C1 segment of cervical spinal cord (tissue), 14 donors: Measurements from ENCODE around the gene NLRP1.

Experiments used
- DNase-seq, 14 donors: peaks; one replicate each; lab custom pipeline; 2025; lab: John Stamatoyannopoulos, UW

Gene NLRP1

DNA sequence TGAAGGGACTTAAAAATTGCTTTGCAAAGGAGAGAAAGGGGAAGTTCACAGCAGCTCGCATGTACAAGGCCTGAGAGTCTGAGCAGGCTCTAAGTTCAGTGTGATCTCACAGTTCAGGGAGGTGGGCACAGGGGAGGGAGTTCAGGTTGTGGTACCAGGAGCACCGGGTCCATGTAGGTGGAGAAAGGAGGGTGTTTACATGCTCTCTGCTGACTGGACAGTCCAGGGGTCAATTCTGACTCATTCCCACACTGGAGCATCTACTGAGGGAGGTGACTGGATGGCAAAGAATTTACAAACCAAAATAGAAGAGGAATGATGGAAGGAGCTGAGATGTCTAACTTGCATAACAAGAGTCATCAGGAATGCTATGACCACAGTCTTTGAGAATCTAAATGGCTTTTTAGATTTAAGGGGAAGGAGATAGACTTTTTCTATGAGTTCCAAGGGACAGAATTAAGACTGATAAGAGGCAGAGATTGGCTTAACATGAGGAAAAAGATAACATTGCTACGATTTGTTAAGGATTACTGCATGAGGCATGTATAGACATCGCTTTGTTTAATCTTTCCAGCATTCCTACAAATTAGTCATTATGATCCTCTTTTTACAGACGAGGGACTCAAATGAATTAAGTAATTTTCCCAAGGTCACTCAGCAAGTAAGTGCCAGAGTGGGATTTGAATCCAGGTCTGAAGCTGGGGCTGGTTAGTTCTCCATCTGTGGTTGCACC lies 68.1 kb downstream of the NLRP1 start:
- no peak for DNase-seq

DNA sequence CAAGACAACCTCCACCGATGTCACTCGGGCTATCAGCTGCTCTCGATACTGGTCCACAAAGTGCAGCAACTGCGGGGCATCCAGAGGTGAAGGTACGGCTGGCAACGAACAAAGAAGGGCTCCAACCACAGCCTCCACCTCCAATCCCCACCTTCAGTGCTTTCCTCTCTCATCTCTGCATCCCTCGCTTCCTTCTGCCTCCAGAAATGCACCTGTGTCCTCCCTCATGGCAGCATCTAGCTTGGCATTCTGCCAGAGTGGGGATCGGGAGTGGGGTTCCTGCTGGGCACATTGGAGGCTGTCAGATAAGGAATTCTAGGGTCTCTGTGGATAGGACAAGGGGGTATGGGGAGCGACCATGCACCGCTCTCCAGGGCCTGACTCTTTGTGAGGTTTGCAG lies 69.3 kb downstream of the NLRP1 start:
- no peak for DNase-seq

DNA sequence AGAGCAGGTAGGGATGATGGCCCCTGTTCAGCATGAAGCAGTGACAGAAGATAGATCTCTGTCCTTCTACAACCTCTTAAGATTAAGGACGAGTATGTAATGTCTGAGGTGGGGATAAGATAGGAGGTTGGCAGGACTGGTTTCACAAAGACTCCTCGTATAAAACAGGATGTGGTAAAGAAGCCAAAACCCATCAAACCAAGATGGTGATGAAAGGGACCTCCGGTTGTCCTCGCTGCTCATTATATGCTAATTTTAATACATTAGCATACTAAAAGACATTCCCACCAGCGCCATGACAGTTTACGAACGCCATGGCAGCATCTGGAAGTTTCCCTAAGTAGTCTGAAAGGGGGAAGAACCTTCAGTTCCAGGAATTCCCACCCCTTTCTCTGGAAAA lies 70.7 kb downstream of the NLRP1 start:
- DNase-seq = no peak

DNA sequence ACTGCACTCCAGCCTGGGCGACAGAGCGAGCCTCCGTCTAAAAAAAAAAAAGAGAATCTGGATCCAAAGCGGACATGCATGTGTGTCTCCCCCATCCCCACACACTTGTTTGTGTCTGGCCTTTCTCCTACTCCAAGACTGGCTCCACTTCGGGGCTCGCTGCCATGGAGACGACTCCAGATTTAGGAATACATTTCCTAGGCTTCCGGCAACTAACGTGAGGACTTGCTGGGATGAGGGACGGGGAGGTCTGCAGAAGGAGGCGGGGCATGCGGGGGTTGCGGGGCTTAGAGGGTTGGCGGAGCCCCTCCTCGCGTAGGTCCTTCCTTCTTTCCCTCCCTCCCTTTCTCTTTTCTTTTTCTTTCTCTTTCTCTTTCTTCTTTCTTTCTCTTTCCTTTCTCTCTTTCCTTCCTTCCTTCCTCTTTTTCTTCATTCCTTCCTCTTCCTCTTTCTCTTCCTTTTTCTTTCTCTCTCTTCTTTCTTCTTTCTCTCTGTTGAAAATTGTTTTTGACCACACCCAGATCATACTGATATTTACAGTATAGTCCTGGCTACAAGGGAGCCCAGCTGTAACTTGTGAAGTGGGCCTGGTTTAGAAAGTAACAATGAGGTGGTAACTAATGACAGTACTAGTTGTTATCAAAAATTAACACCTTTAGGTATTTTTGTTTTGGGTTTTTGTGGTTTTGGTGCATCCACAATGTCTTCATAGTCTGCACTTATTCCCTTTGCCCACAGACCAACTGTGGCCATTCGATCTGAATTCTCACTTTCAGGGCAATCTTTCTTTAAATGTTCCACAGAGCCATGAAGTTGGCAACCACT lies 72.7 kb downstream of the NLRP1 start:
- DNase-seq = peak in 2 of 14 donors; percentile 4 to 57

DNA sequence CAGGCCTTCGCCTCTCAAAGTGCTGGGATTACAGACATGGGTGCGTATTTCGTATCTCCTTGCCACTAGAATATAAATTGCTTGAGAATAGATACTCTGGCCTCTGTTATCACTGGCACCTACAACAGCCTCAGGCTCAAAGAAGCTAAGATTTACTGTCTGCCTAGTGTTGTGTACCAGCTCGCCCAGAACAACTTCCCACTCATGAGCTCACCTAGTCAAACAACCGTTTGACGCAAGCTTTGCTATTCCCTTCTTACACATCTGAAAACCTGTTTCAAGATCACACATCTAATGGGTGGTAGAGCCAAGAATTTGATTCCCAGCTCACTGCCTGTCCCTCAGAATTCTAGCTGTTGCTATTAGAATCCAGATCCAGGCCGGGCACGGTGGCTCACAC lies 73.5 kb downstream of the NLRP1 start:
- DNase-seq = no peak

DNA sequence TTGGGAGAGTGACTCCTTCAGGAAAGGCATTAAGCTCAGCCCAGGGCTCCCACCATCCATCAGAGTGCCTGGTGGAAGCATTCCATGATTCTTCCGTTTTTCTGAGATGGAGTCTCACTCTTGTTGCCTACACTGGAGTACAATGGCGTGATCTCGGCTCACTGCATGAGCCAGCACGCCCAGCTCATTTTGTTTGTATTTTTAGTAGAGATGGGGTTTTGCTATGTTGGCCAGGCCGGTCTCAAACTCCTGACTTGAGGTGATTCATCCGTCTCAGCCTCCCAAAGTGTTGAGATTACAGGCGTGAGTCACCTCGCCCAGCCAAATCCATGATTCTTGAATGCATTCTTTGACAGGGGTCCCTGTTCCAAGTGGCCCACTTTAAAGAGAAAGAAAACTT lies 74.8 kb downstream of the NLRP1 start:
- DNase-seq = no peak

DNA sequence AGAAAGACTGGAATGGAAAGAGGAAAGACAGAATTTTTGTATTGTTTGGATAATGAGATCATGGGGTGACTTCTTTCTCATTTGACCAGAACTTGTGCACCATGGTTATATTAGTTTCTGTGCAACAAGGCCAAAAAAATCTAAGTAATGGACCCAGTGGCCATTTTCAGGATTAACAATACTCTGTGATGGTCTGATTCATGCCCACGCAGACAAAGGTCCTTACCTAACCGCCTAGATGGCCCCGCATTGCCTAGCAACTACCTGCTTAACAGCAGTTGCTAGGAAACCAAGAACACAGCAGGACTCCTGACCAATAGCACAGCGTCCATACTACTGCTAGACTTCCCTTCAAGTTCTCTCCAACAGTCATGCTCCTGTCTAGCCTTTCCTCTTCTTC lies 75.5 kb downstream of the NLRP1 start:
- DNase-seq = no peak

DNA sequence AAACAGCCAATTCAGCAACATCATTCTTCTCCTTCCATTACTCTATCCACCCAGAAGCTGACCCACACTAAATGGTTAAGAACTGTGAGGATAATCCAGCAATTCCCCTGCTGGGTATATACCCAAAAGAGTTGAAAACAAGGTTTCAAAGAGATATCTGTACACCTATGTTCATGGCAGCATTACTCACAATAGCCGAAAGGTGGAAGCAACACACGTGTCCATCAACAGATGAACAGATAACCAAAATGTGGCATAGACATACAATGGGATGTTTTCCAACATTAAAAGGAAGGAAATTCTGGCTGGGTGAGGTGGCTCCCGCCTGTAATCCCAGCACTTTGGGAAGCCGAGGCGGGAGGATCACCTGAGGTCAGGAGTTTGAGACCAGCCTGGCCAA lies 78.0 kb downstream of the NLRP1 start:
- no peak for DNase-seq

DNA sequence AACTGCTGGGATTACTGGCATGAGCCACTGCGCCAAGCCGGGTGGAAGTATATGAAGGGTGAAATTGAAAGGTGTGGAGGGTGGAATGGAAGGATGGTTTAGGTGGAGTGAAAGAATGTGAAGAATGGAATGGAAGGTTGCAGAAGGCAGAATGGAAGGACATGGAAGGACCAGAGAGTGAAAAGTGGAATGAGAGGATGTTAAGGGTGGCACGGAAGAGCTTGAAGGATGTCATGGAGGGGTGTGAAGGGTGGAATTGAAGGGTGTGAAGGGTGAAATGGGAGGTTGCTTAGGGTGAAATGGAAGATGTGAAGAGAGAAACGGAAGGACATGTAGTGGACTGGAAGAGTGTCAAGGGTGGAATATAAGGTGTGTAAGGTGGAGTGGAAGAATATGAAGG lies 81.8 kb downstream of the NLRP1 start:
- no peak for DNase-seq

DNA sequence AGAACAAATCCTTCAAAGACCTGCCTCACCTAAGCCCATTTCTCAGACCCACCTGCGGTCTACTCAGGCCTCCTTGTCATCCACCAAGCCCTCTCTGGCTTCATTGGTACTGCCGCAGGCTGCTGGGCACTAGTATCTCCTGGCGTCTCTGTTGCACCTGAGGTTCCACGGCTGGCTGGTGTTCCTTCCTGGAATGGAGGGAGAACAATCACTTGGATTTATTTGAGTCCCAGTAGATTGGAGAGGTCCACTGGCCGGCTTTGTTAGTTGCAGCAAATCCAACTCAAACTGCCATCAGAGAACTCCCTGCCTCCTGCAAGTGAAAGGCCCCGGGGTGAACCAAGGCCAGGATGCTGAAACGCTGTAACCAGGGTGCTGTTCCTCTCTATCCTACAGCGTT lies 82.6 kb downstream of the NLRP1 start:
- DNase-seq = peak in 1 of 14 donors; percentile 1

DNA sequence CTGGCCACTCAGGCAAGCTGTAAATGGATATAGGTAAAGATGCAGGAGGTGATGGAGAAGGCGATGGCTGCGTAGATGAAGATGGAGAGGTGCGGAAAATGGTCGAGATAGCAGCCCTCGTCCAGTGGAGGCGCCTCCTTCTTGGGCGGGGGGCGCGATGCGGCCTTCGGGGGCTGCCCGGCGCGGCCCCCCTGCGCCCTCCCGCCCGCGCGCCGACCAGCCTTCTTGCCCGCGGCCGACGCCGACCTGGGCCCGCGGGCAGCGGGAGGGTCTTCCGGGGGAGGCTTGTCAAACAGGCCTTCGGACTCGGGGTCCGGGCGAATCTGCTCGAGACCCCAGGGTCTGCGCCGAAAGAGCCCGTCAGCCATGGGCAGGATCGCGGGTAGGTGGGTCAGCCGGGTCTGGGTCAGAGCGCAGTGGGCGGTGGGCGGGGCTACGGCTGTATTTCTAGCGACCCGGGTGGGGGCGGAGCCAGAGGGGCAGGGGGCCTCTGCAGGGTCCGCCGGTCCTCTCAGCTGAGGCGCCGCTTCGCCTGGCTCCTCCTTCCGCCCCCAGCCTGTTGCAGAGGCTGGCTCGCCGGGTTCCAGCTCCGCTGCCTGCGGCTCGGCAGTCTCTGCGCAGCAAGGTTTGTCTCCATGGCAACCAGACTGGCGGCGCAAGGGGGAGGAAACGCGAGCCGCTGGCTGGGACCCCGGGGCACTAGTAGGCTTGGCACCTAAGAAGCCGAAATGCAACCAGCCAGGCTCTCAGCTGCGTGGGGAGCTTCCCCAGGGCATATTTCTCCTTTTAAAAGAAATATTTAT lies 83.5 kb downstream of the NLRP1 start:
- DNase-seq = peak in 13 of 14 donors; percentile 12 to 87 (median 76)

DNA sequence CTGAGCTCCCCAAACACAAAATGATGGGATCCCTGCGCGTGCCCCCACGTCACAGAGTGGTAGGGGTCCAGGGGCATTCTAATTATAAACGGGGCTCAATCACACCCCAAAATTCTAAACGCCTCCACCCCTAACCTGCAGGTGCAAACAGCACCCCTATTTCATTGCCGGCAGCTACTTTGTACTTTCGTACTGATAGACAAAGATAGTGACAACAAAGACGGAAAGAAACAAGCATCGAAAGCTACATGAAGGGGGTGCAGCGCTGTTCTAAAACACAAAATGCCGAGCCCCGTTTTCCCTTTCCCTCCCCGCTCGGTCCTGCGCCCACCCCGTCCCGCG lies 84.1 kb downstream of the NLRP1 start:
- DNase-seq = peak in 1 of 14 donors; percentile 14

DNA sequence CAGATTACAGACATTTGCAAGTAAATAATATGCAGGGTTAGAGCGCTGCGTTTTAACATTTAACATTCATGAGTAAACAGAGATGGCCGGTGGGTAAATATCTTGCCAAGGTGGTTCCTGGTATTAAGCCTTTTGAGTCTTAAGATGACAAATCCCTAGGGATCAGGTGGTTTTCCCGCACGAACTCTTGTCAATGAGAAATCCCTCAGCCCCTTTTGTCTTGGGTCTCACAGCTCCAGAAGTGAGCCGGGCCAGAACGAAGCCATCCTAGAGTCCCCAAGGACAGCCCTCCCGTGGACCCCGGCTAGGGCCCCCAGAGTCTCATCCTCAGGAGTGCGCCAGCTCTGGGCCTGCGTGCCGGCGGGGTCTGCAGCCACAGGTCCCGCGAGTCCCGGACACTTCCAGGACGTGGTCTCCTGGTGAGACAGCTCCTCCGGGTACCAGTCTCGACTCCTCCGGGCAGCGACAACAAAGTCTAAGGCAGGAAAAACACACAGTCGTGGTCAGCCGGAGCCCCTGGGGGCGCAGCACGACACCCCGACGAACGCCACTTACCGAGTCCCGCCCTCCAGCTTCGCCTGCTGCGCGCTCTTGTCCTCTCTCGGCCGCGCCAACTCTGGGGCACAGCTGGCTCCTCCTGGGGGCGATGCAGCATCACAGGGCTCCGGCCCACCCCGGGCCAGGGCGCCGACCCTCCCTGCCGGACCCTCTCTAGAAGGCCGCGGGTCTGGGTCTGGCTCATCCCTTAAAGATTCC lies 84.7 kb downstream of the NLRP1 start:
- DNase-seq = peak in 8 of 14 donors; percentile 5 to 65 (median 20)

DNA sequence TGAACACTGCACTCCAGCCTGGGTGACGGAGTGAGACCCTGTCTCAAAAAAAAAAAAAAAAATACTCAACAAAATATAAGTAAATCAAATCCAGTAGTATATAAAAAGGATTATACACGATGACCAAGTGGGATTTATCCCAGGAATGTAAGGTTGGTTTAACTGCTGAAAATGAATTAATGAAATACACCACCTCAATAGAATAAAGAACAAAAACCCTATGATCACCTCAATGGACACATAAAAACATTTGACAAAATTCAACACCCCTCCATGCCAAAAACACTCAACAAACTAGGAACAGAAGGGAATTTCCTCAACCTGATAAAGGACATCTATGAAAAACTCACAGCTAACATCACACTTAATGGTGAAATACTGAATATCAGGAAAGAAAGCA lies 91.3 kb downstream of the NLRP1 start:
- DNase-seq = no peak

DNA sequence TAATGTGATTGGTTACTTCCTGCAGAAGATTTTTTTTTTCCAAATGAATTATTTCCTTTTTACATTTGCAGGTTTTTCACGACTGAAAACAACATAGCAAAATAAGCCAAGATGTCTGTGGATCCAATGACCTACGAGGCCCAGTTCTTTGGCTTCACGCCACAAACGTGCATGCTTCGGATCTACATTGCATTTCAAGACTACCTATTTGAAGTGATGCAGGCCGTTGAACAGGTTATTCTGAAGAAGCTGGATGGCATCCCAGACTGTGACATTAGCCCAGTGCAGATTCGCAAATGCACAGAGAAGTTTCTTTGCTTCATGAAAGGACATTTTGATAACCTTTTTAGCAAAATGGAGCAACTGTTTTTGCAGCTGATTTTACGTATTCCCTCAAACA lies 95.6 kb downstream of the NLRP1 start:
- DNase-seq = no peak

DNA sequence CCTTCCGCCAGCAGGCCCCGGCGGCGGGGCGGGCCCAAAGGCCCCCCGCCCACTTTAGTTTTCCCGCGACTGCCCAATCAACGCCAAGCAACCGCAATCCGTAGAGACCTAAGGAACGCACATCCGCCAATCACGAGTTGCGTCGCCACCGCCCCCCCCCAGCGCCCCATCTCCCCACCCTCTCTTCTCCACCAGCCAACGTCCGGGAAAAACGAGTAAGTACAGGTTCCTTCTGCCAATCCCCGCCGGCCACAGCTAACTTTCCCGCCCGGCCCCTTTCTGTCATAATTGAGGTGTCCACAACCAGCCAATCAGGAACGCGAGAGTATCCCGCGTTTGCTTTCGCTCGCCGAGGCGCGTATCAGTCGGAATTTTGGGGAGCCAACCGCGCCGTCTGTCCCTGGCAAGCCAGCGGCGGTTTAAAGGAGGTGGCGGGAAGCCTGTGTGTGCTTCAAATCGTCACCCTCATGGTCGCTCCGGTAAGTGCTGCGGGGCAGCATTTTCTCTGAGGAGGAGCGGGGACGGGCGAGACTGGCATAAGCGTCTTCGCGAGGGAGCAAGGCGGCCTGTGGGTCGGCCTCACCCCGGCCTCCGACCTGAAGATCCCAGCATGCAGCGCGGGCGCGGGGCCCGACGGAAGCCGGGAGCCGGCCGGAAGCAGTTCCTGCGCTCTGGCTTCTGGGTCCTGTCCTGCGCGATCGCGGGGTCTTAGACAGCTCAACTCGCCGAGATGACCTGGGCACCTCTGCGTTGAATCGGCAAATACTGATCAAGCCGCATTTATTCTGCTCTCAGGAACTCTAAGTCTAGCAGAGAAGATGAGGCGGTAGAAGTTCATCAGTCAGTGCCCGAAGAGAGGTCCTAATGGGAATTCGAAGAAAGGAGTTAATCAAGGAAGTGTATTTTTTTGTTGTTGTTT lies 97.8 kb downstream of the NLRP1 start, which contains the start of gene MIS12:
MIS12 (plus strand) TSS at position 361 of the 919 bp plus-strand sequence. CDS start 2,297 bp downstream, outside the sequence.
- DNase-seq = peak; percentile 87 to 99 (median 97)

DNA sequence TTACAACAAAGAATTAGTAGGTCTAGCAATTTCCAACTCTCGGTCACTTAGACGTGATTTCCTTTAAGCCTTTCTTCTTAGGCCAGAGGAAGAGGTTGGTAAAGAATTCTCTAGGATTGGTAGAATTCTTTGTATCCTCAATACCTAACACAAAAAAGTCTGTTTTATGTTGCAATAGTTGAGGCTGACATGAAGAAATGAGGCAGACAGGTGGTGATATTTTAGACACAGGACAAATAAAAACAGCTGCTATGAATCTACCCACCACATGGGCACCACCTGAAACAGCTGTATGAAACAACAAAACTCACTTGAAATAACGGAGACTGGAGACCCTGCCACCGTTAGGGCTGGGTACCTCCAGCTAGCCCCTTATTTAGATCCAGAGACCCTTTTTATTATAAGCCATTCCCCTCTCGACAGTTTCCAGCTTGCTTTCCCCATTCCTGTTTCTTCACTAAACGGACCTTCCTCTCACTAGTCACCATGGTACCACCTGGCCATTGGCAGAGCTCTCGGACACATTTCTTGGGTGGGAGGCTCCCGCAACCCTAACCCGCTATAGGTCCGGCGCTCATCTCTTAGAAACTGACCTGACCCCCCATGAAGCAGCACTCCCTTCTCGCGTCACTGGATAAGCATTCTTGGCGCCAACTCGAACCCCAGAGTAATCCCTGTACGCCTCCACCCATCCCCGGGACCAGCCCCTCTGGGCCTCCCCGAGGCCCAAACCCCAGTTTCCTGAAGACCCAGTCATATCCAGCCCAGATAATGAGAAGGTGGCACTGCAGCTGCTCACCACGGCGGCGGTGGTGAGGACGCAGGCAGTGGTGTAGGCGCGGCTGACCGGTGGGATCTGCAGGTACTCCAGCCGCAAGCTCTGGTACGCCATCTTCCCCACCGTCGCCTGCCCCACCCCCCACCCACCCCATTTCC lies 98.8 kb downstream of the NLRP1 start, which contains the start of gene DERL2:
DERL2 (minus strand) TSS at position 909 of the 936 bp plus-strand sequence; CDS start at position 892, 17 bp downstream.
- DNase-seq = no peak

DNA sequence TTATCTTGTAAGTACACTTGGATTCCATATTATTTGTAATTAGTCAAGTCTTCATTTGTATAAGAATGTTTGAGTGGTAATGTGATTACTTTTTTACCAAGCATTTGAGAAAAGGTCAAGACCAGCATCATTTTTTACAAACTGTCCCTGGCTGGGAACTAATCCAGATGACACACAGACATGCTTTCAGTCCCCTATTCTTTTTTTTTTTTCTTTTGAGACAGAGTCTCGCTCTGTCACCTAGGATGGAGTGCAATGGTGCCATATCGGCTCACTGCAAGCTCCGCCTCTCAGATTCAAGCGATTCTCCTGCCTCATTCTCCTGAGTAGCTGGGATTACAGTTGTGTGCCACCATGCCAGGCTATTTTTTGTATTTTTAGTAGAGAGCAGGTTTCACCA lies 102.9 kb downstream of the NLRP1 start:
- no peak for DNase-seq

DNA sequence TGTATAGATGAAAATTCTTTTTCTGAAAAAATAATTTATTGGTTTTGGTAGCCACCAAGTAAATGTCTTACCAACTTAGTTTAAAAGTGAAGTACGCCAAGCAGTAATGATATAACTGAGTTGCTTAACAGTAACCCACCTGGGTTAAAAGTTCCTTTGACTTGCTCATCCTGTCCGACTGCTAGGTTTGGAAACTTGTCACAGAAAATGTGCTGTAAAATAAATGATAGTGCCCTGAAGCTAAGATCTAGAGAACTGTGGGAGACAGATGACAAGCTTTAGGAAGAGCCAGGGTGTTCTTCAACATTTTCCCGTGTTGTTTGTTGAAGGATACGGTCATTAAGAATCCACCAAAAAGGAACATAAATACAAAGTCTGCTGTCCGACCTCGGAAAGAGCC lies 103.3 kb downstream of the NLRP1 start:
- DNase-seq = no peak
